Right lobe of liver (tissue), 6 donors: ENCODE measurements around the gene PIAS4. TPM values are rescaled to one million over a fixed set of nuclear protein-coding genes. Genes with fewer than 3 reads are reported as not detected.

ENCODE experiments used
- ATAC-seq, 4 donors: fragments of 200-7000 bp; cut with Tn5 transposase; one replicate each; pipeline ENCODE4 v1.9.1; 2020; ENCODE audit warnings: mild to moderate bottlenecking in 4 of 4, moderate library complexity in 4 of 4
- DNase-seq, 3 donors: peaks; one replicate each; pipeline ENCODE4 v3.0.0-alpha.2; 2020
- H3K27ac ChIP-seq, 3 donors: fragments of 200-600 bp; one replicate each; pipeline ENCODE4 v1.8.0; 2022
- H3K27me3 ChIP-seq, 2 donors: fragments of 200-600 bp; one replicate each; pipeline ENCODE4 v1.8.0; 2022
- H3K36me3 ChIP-seq, 4 donors: fragments of 200-600 bp; sonication (generic) in 1 of 4; one replicate each; pipeline versions ENCODE4 v1.5.1 to v1.8.0; 2017 to 2022; ENCODE audit warnings: control low read depth in 1 of 4
- H3K4me1 ChIP-seq, 4 donors: fragments of 200-600 bp; sonication (generic) in 1 of 4; one replicate each; pipeline versions ENCODE4 v1.5.1 to v1.8.0; 2017 to 2022; ENCODE audit warnings: control low read depth in 1 of 4
- H3K4me3 ChIP-seq, 3 donors: fragments of 200-600 bp; one replicate each; pipeline ENCODE4 v1.8.0; 2022
- H3K9me3 ChIP-seq, 4 donors: fragments of 200-600 bp; sonication (generic) in 1 of 4; one replicate each; pipeline versions ENCODE4 v1.5.1 to v1.8.0; 2017 to 2022; ENCODE audit warnings: control low read depth in 1 of 4
- CTCF ChIP-seq, 4 donors: fragments of 200-600 bp in 3 of 4; fragments of 450-650 bp in 1 of 4; IDR thresholded peaks; one replicate each; pipeline versions ENCODE4 v1.5.1 to v1.8.0; 2016 to 2022; ENCODE audit warnings: antibody characterized with exemption in 4 of 4, mild to moderate bottlenecking in 2 of 4
- POLR2A ChIP-seq: fragments of 450-650 bp; IDR thresholded peaks from one replicate; pipeline ENCODE4 v1.6.1; 2017; ENCODE audit warnings: antibody characterized with exemption, mild to moderate bottlenecking
- WGBS: methylation state at CpG from one replicate; pipeline ENCODE4 v1.1.6; 2018; ENCODE audit warnings: low coverage, low lambda C conversion rate; ENCODE audit not compliant: insufficient coverage; ENCODE audit errors: missing lambda C conversion rate; 5-methylcytosine and 5-hydroxymethylcytosine counted together
- intact Hi-C, 2 donors: fragments of 100-400 bp; cut with DNase I; formaldehyde crosslinking; loops; one replicate each; pipeline versions ENCODE4 v1.11.2 to v1.14.1; 2022
- total RNA-seq, 6 experiments: library from RNA; depleted of rRNA in 2 of 6; stranded (reverse); fragments of >200 nt in 2 of 6; fragmentation: NEBNext Ultra II Directional in 3 of 6; extraction: Animal tissue kit (Norgen Biotek cat#: 25700) in 3 of 6; gene quantifications; one replicate each; pipeline versions ENCODE4 v1.1.0 to v1.2.4, GENCODE V29; 2016 to 2023
- donor health status: DM: no; HTN: yes; CAD: no.
- donor health status: DM: no; HTN: no; CAD: no.
- donor health status: DM: no; HTN: no; CAD: no.
- donor health status: DM: no; HTN: yes; CAD: no.
- donor health status: DM: no; HTN: yes; CAD: no.

The PIAS4 gene
- total RNA-seq, 6 experiments from 2014 or later = 9.9 to 20.0 (median 14.9) TPM

- Histone ChIP-seq H3K27ac (no peak overlapping the region), H3K36me3 (peaks cover 0 to 4% (median 0%) of the 10 kb centered on the region in 4 donors), H3K4me3 (no peak overlapping the region), H3K9me3 (no peaks in the 10 kb centered on the region), H3K4me1 (peaks cover 0 to 23% (median 0%) of the 10 kb centered on the region in 4 donors), H3K27me3 (no peaks in the 10 kb centered on the region)
- no peak for TF ChIP-seq POLR2A
- no peak for TF ChIP-seq CTCF (IDR thresholded peaks at IDR 0.05)
- intact Hi-C loops = loop anchor here in 1 of 2 donors (10.0 kb wide), 1 partner anchor 46 kb away; the partner anchor contains the start of gene ZBTB7A
- DNase-seq (peak in 1 of 3 donors; percentile 49), ATAC-seq (no peak)
- 91% methylated on average over 3 of the region's 19 CpGs for WGBS
Measured at GRCh38 chr19:4018775-4019504, 11.4 kb downstream of the PIAS4 start.

- WGBS = no CpG with 5 or more reads among the region's 17 CpGs
- no peak for DNase-seq
- H3K36me3 ChIP-seq = no peaks in the 10 kb centered on the region
- peak in 1 of 4 donors; percentile 60 for ATAC-seq
- no peak overlapping the region for H3K4me3 ChIP-seq
- H3K9me3 ChIP-seq = no peaks in the 10 kb centered on the region
- intact Hi-C loops = loop anchor here in 1 of 2 donors (10.0 kb wide), 1 partner anchor 45 kb away; the partner anchor contains the start of gene ZBTB7A
- TF ChIP-seq CTCF (IDR thresholded peaks at IDR 0.05) (no peak), POLR2A (no peak)
- H3K4me1 ChIP-seq = peaks cover 0 to 22% (median 0%) of the 10 kb centered on the region in 4 donors
- no peak overlapping the region for H3K27ac ChIP-seq
- no peaks in the 10 kb centered on the region for H3K27me3 ChIP-seq
Measured at GRCh38 chr19:4019578-4019977, 12.0 kb downstream of the PIAS4 start.

- WGBS = 17% methylated on average over 1 of the region's 34 CpGs
- intact Hi-C loops = no loop called here
Measured at GRCh38 chr19:4023600-4024398, 16.3 kb downstream of the PIAS4 start.

GRCh38 chr19:4025317-4025716, 17.8 kb downstream of the PIAS4 start:
- WGBS = 17% methylated on average over 1 of the region's 11 CpGs
- no peak for DNase-seq
- ATAC-seq = no peak

More at GRCh38 chr19:4023600-4024398, 16.3 kb downstream of the PIAS4 start:
- TF ChIP-seq CTCF (IDR thresholded peaks at IDR 0.05) (no peak), POLR2A (no peak)
- Histone ChIP-seq H3K9me3 (no peaks in the 10 kb centered on the region), H3K27ac (no peak overlapping the region), H3K4me3 (no peak overlapping the region), H3K27me3 (no peaks in the 10 kb centered on the region), H3K36me3 (peaks cover 0 to 5% (median 2%) of the 10 kb centered on the region in 4 donors), H3K4me1 (no peaks in the 10 kb centered on the region)
- peak in 1 of 3 donors; percentile 51 for DNase-seq
- ATAC-seq = peak; percentile 49 to 55 (median 52)

More at GRCh38 chr19:4025317-4025716, 17.8 kb downstream of the PIAS4 start:
- Histone ChIP-seq H3K9me3 (no peaks in the 10 kb centered on the region), H3K4me1 (no peaks in the 10 kb centered on the region), H3K4me3 (no peak overlapping the region), H3K27ac (no peak overlapping the region), H3K36me3 (peaks cover 0 to 15% (median 2%) of the 10 kb centered on the region in 4 donors), H3K27me3 (no peaks in the 10 kb centered on the region)
- no peak for TF ChIP-seq CTCF (IDR thresholded peaks at IDR 0.05)
- no peak for TF ChIP-seq POLR2A
- intact Hi-C loops = no loop called here
